GM19438 (cell line): ENCODE data around the gene KCNH2.

Experiments used
- ATAC-seq: cut with Tn5 transposase; IDR thresholded peaks from one replicate; pipeline ENCODE4 v1.9.1; 2021; ENCODE audit warnings: low read depth; ENCODE audit not compliant: unreplicated experiment

Gene KCNH2

GRCh38 chr7:150939052-150939451 lies 39.1 kb downstream of the KCNH2 start:
- no peak for ATAC-seq

DNA sequence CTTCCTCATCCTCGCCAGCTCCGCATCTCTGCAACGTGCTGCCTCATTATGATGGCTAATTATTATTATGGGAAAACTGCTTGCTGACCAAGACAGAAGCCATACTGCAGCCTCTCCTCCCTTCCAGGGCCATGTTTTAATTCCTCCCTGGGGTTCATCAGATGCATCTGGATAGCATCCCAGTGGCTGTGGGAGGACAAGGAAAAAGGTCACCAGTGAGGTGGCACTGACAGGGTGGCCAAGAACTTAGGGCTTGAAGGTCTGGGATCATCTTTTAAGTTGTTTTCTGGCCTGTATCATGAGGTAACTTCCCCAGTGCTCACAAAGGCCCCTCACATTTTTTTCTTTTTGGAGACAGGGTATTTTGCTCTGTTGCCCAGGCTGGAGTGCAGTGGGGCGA lies 39.6 kb downstream of the KCNH2 start:
- ATAC-seq: no peak

GRCh38 chr7:150937848-150938561 lies 40.1 kb downstream of the KCNH2 start:
- ATAC-seq: no peak

- ATAC-seq: no peak
These were observed 42.1 kb downstream of the KCNH2 start for GRCh38 chr7:150936018-150936417.

GRCh38 chr7:150935149-150935548 lies 43.0 kb downstream of the KCNH2 start:
- ATAC-seq: no peak

DNA sequence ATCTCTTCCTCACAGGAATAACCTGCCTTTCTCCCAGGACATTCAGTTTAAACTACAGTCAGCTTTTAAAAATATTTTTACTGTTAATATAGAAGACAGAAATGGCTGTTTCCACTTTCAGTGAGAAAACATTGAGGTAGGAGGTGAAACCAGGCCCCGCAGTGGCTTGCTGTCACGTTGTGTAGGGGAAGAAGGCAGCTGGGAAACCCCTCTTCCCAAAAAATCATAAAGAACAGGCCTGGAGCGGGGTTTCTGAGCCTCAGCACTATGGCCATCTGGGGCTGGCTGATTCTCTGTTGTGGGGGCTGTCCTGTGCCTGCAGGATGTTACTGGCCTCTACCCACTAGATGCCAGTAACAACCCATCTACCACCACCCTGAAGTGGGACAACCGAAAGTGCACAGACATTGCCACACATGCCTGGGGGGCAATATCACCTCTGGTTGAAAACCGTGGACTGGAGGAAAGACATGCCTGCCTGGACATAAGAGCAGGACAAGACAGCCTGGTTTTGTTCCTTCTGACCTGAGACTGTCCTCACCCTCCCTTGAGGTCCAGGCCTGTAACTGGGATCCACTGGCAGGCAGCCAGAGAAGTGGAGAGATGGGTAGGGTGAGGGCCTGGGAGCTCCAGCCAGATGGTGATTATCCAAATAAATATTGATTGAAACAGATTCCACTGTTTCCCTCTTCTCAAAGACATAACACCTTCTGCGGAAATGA lies 43.9 kb downstream of the KCNH2 start:
- ATAC-seq: no peak

DNA sequence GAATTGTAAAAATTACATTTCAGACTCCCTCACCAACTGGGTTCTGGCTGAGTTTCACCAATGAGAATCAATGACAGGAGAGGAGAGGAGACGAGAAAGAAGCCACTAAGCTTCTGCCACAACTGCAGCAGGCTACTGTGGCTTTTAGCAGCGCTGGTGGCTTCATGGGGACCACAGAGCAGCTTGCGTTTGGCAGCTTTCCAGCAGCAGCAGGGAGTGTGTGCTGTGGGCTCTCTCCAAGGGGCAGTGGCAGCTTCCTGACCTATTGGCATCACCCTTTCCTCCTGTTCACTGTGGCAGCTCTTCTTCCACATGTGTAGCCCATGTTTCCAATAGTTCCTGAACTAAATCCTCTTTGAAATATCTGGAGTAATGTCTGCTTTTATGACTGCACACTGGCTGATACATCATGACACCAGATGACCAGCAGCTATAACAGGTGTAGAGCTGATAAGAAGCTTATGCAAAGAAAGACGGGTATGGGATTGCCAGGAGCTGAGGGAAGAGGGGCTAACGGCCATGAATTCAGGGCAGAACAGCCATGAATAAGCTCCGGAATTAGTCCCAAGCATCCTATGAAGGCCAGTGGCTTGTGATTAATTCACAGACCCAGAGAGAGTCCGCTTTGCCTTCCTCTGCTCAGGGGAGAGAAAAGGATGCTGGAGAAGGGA lies 46.8 kb downstream of the KCNH2 start:
- ATAC-seq: no peak

DNA sequence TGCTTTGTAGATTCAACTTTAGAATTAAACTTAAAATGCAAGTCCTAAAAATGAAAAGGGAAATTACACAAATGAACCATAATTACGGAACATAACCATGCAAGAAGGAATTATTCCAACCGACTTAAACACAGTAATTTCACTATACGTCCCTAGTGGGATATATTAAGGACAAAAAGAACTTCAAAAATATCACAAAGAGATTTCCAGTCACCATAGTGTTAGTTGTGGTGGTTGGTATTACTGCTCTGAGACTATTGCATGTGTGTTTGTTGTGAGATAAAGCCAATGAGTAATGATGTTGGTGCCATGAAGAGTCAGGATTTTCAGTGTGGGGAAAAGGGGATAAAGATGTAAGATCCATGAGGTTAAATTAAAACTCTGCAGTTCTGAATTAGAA lies 49.6 kb downstream of the KCNH2 start:
- ATAC-seq: no peak

DNA sequence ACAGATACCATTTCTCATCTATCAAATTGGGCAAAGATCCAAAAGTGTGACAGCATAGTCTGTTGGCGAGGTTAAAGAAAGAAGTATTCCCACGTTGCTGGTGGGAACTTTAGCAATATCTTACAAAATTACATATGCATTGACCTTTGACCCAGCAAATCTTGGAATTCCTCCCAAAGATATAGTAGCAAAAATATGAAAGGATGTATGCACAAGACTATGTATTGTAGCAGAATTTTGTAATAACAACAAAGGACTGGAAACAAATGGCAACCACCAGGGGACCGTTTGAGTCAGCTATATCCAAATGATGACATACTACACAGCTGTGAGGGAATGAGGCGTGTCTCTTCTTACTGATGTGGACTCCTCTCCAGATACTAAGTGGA lies 50.2 kb downstream of the KCNH2 start:
- no peak for ATAC-seq

- ATAC-seq: no peak
These were observed 50.8 kb downstream of the KCNH2 start for GRCh38 chr7:150927157-150927955.

DNA sequence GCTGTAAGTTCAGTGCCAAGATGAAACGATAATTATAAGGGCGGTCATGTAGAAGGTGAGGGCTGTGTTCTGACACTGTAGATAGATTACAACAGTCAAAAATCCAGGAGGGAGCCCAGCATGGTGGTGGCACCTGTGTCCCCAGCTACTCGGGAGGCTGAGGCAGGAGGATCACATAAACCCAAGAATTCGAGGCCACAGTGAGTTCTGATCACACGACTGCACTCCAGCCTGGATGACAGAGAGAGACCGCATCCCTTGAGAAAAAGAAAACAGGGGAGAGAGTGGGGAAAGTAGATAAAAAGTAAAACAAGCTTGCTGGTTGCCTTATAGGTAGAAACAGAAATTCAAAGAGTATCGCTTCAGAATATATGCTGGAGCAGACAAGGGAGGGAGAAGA lies 52.1 kb downstream of the KCNH2 start:
- ATAC-seq: no peak

GRCh38 chr7:150924369-150924781 lies 53.7 kb downstream of the KCNH2 start:
- ATAC-seq: no peak

DNA sequence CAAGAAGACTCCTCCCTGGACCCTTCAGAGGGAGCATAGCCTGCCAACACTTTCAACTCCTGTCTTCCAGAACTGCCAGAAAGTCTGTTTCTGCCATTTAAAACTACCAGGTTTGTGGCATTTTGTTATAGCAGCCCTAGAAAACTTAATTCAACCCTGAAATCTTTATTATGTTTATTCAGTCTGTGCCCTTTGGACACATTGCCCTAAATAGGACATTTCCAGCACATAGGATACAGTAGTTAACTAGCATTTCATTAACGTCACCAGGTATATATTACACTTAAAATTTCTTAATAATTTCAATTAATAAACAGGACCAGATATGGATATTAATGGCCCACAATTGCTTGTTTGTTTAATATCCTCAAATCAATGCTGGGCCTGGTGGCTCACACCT lies 54.3 kb downstream of the KCNH2 start:
- no peak for ATAC-seq

- no peak for ATAC-seq
These were observed 54.9 kb downstream of the KCNH2 start for GRCh38 chr7:150923196-150923595.

- no peak for ATAC-seq
These were observed 59.0 kb downstream of the KCNH2 start for GRCh38 chr7:150919160-150919559.

GRCh38 chr7:150918378-150918777 lies 59.7 kb downstream of the KCNH2 start:
- ATAC-seq: no peak

DNA sequence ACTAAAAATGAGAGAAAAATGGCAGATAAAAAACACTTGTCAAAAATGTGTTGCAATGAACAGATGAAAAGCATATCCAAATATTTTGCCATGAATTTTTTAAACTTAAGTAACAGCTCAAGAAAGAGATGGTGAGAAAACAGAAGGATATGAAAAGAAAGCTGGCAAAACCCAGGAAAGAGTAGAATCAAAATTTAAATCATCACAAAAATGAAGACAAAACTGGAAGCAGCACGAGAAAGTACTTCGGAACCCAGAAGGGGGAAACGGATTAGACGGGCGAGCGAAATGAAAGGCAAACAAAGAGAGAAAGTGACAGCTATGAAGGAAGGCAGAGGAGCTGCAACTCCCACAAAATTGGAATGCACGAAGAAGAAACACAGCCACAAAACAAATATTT lies 60.2 kb downstream of the KCNH2 start:
- ATAC-seq: no peak

- ATAC-seq: no peak
These were observed 61.5 kb downstream of the KCNH2 start for GRCh38 chr7:150916670-150917069.

DNA sequence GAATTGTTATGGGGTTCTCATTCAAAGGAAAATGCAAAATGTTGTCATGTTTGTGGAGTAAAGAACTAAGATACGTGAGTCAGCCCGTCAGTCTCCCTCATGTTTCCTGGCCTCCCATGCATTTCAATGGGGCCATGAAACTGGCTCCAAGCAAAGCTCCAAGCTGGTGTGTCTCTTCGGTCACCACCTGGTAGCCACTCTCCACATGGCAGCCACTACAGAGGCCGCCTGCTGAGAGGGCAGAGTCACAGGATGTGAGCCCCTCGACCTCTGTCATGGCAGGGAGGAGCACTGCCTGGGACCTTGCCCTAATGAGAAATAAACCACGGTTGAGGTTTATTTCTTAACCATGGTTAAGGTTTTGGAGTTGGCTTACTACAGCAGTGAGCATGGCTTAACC lies 63.2 kb downstream of the KCNH2 start:
- no peak for ATAC-seq

DNA sequence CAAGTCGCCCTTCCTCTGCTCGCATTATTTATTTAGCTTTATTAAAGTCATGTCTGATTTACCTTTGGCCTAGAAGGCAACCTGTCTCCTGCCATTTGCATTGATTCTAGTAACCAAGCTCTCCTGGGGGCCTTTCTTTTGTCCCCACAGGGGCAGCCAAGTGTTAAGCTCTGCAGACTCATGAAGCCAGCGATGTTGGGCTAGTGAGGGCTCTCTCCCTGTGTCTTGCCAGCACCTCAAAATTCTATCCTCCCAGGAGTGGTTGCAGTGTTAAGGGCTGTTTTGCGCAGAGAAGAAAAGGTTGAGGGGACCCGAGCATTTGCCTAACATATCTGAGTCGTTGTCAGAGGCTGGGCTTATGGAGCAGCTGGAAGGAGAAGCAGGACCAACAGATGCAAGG lies 63.9 kb downstream of the KCNH2 start:
- no peak for ATAC-seq

DNA sequence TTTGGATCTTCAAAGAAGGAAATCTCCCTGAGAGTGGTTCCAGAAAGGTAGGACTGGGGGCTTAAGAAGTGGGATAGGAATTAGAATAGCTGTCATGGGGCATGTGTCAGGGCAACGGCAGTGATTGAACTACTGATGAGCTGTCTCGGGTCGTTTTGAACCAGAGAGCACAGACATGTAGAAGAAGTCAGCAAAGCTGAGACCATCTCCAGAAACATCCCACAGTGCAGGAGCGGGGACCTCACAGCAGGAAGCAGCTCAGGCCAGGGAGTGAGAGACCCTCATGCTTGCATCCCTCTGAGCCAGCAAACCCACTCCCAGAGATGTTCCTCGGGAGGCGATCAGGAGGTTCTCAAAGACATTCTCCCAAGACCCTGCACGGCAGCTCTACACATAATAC lies 65.7 kb downstream of the KCNH2 start:
- ATAC-seq: no peak
